RWPE1 (cell line): ENCODE data around the gene RAB3A.

Experiments used
- CTCF ChIA-PET: fragments of 350-600 bp; sonication (Branson Sonifier 250); formaldehyde crosslinking; extraction: SDS; loops from one replicate; lab custom pipeline; 2021; lab: Yijun Ruan, JAX
- POLR2A ChIA-PET: fragments of 400-600 bp; formaldehyde crosslinking; extraction: SDS; loops from one replicate; lab custom pipeline; 2020; ENCODE audit warnings: antibody characterized with exemption; ENCODE audit not compliant: low non-redundant PET; lab: Yijun Ruan, JAX
- DNase-seq: peaks from one replicate; pipeline ENCODE4 v3.0.0; 2012; ENCODE audit warnings: low spot score
- H3K27ac ChIP-seq: fragments of 450-650 bp; 2 replicates; pipeline ENCODE4 v1.5.1; 2017
- TF ChIP-seq, protein P1 (sequence below): fragments of 450-650 bp; conservative IDR thresholded peaks from 2 replicates; pipeline ENCODE4 v1.5.1; 2017; ENCODE audit warnings: low read depth, mild to moderate bottlenecking

The RAB3A gene

DNA sequence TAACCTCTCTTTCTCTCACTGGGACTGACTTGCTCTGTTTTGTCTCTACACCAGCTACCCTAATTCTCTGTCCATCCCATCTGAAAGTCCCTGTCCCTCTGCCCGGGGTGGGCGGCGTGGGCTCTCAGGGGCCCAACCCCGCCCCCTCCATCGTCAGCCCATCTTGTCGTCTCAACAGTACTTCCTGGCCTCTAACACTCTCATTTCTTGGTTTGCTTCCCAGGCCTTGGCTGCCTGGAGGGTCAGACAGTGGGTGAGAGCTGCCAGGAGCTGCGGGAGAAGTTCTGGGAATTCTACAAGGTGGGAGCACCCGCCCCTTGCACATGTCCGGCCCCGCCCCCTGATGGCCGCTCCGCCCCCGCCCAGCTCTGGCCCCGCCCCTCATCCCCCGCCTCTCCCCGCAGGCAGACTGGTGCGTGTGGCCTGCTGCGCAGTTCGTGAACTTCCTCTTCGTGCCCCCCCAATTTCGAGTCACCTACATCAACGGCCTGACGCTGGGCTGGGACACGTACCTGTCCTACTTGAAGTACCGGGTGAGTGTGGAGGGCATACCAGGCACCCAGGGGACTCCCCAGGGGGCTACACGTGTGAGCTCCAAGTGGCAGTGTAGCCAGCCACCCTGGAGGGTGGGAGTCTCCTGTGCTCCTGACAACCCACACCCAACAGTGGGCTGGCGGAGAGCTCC lies 9.1 kb downstream of the RAB3A start:
- POLR2A ChIA-PET, result no interaction called here
- peak; percentile 63 for DNase-seq
- TF ChIP-seq, protein P1, sequence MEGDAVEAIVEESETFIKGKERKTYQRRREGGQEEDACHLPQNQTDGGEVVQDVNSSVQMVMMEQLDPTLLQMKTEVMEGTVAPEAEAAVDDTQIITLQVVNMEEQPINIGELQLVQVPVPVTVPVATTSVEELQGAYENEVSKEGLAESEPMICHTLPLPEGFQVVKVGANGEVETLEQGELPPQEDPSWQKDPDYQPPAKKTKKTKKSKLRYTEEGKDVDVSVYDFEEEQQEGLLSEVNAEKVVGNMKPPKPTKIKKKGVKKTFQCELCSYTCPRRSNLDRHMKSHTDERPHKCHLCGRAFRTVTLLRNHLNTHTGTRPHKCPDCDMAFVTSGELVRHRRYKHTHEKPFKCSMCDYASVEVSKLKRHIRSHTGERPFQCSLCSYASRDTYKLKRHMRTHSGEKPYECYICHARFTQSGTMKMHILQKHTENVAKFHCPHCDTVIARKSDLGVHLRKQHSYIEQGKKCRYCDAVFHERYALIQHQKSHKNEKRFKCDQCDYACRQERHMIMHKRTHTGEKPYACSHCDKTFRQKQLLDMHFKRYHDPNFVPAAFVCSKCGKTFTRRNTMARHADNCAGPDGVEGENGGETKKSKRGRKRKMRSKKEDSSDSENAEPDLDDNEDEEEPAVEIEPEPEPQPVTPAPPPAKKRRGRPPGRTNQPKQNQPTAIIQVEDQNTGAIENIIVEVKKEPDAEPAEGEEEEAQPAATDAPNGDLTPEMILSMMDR, result no peak

DNA sequence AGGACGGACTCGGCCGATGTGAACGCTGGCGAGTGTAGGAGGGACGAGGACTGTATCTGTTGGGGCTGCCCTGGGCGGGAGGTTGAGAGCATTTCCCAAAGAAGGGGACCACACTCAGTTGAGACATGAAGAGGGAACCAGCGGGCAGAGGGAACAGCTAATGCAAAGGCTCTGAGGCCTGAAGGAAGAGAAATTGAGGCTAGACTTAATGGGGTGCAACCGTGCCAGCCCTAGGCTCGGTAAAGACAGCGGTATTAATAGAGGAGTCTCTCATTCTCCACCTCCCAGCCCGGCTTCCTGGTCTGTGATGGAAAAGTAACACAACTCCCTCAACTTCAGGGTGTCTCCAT lies 9.7 kb downstream of the RAB3A start:
- DNase-seq, result no peak
- TF ChIP-seq, protein P1, result no peak
- H3K27ac ChIP-seq, result peak overlapping the region; percentile 98
- ChIA-PET CTCF (interaction anchor here (1.5 kb wide), 1 partner anchor 58 kb away, joined by 8 read pairs; no protein-coding TSS in a partner anchor), POLR2A (no interaction called here)

More for the DNA sequence above, 9.1 kb downstream of the RAB3A start:
- H3K27ac ChIP-seq, result peak overlapping the region; percentile 98
- CTCF ChIA-PET, result interaction anchor here (0.6 to 1.5 kb wide), 2 partner anchors 57 to 81 kb away, joined by 4 to 8 read pairs; no protein-coding TSS in a partner anchor

DNA sequence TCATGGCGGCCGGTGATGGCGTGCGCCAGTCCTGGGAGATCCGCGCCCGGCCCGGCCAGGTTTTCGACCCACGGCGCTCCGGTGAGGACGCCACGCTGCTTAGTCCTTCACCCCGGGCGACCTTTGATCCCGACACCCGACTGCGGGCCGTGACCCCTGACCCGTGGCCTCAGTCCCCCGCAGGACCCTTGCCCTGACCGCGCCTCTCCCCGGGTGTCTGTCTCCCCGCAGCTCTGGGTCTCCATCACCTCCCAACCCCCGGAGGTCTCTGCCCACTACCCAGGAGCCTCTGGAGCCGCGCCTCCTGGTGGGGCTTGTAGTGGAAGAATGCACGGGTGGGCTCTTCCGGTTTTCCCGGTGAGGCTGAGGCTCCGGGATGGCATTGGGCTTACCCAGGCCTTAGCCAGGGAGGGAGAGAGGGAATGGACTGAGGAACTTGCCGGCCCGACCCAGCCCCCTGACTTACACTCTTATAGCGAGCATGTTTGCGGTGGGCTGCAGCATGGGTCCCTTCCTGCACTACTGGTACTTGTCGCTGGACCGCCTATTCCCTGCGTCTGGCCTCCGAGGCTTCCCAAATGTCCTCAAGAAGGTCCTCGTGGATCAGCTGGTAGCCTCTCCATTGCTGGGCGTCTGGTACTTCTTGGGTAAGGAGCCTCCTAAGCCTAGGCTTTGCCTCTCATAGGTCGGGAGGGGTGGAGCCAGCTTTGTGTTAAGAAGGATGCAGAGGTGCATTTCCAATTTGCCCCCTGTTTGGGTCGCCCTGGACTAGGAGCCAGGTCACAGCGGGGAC lies 10.3 kb downstream of the RAB3A start:
- ChIA-PET POLR2A (interaction anchor here (0.5 to 1.0 kb wide), 4 partner anchors 9 to 81 kb away, joined by 3 to 7 read pairs (median 3); partner anchors contain the start of gene RAB3A), CTCF (interaction anchor here (1.5 kb wide), 1 partner anchor 58 kb away, joined by 8 read pairs; no protein-coding TSS in a partner anchor)
- H3K27ac ChIP-seq, result peak overlapping the region; percentile 98
- TF ChIP-seq, protein P1, result no peak
- no peak for DNase-seq

DNA sequence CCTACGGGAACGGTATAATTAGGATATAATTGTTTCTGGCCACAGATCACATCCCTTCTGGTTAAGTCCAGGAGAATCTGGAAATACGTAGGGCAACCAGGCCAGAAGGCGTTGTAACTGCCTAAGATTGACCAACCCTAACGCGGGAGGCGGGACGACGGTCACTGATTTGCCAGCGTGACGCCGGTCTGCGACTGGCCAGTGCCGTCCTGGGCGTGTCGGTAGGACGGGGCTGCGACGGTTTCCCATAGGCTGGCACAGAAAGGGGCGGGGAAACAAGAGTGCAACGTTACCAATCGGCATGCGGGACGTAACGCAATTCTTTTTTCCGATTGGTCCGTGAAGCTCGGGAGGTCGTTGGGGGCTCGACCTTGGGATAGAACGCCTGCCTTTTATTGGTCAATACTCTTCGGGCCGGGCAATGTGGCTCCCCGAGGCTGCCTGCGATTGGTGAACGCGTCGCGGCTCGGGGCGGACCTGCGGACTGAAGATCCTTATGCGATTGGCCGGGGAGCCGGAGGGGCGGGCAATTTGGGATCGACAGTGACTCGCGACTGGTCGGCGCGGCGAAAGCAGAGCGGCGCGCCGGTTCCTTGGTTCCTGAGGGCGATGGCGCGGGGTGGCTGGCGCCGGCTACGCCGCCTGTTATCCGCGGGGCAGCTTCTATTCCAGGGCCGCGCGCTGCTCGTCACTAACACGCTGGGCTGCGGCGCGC lies 11.0 kb downstream of the RAB3A start, which contains the start of gene MPV17L2:
MPV17L2 (plus strand) TSS at position 546 of the 715 bp plus-strand sequence; CDS start at position 610, 64 bp downstream.
- ChIA-PET POLR2A (interaction anchor here (0.5 to 1.0 kb wide), 3 partner anchors 8 to 20 kb away, joined by 3 to 7 read pairs (median 3); partner anchors contain the start of gene RAB3A), CTCF (interaction anchor here (0.7 to 1.9 kb wide), 4 partner anchors 12 to 175 kb away, joined by 3 to 8 read pairs (median 4); no protein-coding TSS in a partner anchor)
- H3K27ac ChIP-seq, result peak within 1 kb of the TSS; percentile 98
- peak; percentile 98 for DNase-seq
- TF ChIP-seq, protein P1, result no peak

DNA sequence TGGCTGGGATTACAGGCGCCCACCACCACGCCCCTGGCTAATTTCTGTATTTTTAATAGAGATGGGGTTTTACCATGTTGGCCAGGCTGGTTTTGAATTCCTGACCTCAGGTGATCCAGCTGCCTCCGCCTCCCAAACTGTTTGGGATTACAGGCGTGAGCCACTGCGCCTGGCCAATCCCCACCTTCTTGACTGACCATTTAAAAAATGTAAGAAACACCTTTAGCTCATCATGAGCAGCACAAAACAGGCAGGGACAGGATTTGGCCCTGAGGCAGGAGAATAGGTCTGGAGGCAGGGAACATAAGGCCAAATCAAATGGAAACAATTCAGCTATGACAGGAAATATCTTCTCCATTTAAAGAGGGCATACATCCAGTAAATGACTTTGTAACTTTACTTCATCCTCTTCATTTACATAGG lies 12.2 kb downstream of the RAB3A start:
- ChIA-PET POLR2A (interaction anchor here (0.6 to 0.7 kb wide), 4 partner anchors 25 to 230 kb away, joined by 3 to 9 read pairs (median 6); no protein-coding TSS in a partner anchor), CTCF (interaction anchor here (0.9 to 1.9 kb wide), 4 partner anchors 13 to 196 kb away, joined by 3 to 8 read pairs (median 4); no protein-coding TSS in a partner anchor)
- no peak for DNase-seq
- TF ChIP-seq, protein P1, result no peak
- H3K27ac ChIP-seq, result peak overlapping the region; percentile 98
